OCI-LY7 (cell line): ENCODE measurements around the gene KDM1A.

Source experiments
- EZH2phosphoT487 ChIP-seq: fragments of 200-600 bp; sonication (generic); IDR thresholded peaks from 2 replicates; pipeline ENCODE4 v1.6.1; 2018; ENCODE audit warnings: low read depth, borderline replicate concordance, mild to moderate bottlenecking, mixed run types, antibody characterized with exemption, low read length, moderate library complexity, mixed read lengths
- TF ChIP-seq, protein P1 (sequence below): fragments of 200-600 bp; sonication (generic); conservative IDR thresholded peaks from 2 replicates; pipeline ENCODE4 v1.5.1; 2014; ENCODE audit warnings: mild to moderate bottlenecking, antibody characterized with exemption, low read length, moderate library complexity, mixed read lengths

DNA sequence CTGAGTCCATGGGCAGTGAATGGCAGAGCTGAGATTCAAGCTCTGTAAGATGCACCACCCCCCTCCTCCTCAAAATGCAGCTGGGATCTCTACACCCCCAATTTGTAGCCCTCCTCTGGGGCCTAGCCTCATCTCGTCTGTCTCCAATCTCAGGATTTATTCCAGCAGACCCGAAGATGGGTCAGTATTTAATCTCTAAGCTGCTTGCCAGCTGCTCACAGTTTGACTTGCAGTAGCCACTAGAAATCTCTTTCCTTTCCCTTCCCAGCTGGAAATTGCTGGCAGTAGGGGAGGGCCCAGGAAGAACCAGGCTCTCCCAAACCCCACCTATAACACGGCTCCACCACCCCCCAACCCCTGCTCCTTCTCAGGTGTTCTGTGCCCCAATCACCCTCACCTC is 48.1 kb upstream of the KDM1A start:
- TF ChIP-seq, protein P1, sequence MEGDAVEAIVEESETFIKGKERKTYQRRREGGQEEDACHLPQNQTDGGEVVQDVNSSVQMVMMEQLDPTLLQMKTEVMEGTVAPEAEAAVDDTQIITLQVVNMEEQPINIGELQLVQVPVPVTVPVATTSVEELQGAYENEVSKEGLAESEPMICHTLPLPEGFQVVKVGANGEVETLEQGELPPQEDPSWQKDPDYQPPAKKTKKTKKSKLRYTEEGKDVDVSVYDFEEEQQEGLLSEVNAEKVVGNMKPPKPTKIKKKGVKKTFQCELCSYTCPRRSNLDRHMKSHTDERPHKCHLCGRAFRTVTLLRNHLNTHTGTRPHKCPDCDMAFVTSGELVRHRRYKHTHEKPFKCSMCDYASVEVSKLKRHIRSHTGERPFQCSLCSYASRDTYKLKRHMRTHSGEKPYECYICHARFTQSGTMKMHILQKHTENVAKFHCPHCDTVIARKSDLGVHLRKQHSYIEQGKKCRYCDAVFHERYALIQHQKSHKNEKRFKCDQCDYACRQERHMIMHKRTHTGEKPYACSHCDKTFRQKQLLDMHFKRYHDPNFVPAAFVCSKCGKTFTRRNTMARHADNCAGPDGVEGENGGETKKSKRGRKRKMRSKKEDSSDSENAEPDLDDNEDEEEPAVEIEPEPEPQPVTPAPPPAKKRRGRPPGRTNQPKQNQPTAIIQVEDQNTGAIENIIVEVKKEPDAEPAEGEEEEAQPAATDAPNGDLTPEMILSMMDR: no peak
- no peak for TF ChIP-seq EZH2phosphoT487
